GM21737 (cell line): ENCODE data around the gene LONP1.
"Not testable (repeated sequence)": the region's sequence is repeated elsewhere in the genome, so short reads cannot be mapped to it uniquely, and the experiment has no call there.

Experiments
- ATAC-seq: cut with Tn5 transposase; IDR thresholded peaks from one replicate; pipeline ENCODE4 v1.9.1; 2021; ENCODE audit warnings: mild to moderate bottlenecking, moderate library complexity; ENCODE audit not compliant: unreplicated experiment

LONP1 gene

GRCh38 chr19:5711713-5712161, 8.2 kb downstream of the LONP1 start:
- no peak for ATAC-seq

GRCh38 chr19:5711025-5711424, 8.9 kb downstream of the LONP1 start:
- no peak for ATAC-seq

GRCh38 chr19:5707576-5708575, 12.1 kb downstream of the LONP1 start:
- ATAC-seq: no peak

- no peak for ATAC-seq
Measured at GRCh38 chr19:5706876-5707573, 12.9 kb downstream of the LONP1 start.

GRCh38 chr19:5705552-5705951, 14.4 kb downstream of the LONP1 start:
- no peak for ATAC-seq

GRCh38 chr19:5703819-5704818, 15.8 kb downstream of the LONP1 start:
- no peak for ATAC-seq

- ATAC-seq: not testable (repeated sequence)
Measured at GRCh38 chr19:5702053-5702410, 17.9 kb downstream of the LONP1 start.

- ATAC-seq: no peak
Measured at GRCh38 chr19:5700455-5701092, 19.4 kb downstream of the LONP1 start.

- ATAC-seq: no peak
Measured at GRCh38 chr19:5698635-5699422, 21.1 kb downstream of the LONP1 start.

- ATAC-seq: no peak
Measured at GRCh38 chr19:5697890-5698634, 21.9 kb downstream of the LONP1 start.

- no peak for ATAC-seq
Measured at GRCh38 chr19:5697022-5697889, 22.7 kb downstream of the LONP1 start.

GRCh38 chr19:5696196-5697021, 23.5 kb downstream of the LONP1 start:
- ATAC-seq: no peak

GRCh38 chr19:5695649-5696195, 24.2 kb downstream of the LONP1 start:
- no peak for ATAC-seq

- ATAC-seq: no peak
Measured at GRCh38 chr19:5694956-5695648, 24.8 kb downstream of the LONP1 start.

- ATAC-seq: no peak
Measured at GRCh38 chr19:5694167-5694955, 25.6 kb downstream of the LONP1 start.
